ENCODE data around the gene KLK11. TPM values are rescaled to one million over a fixed set of nuclear protein-coding genes. Genes with fewer than 3 reads are reported as not detected.

KLK11 gene
- total RNA-seq, 2 donors from 2014 or later: 12.5 to 24.4 TPM

GRCh38 chr19:51002542-51003311 lies 23.7 kb downstream of the KLK11 start:
- Histone ChIP-seq H3K27me3 (peaks cover 0 to 11% of the 10 kb centered on the region in 2 donors), H3K36me3 (no peaks in the 10 kb centered on the region), H3K4me1 (no peaks in the 10 kb centered on the region), H3K4me3 (no peak overlapping the region), H3K9me3 (no peaks in the 10 kb centered on the region), H3K27ac (no peak overlapping the region)
- no peak for TF ChIP-seq CTCF (IDR thresholded peaks at IDR 0.05)
- no peak for DNase-seq (ENCODE audit: low spot score)

- no peak for TF ChIP-seq CTCF (IDR thresholded peaks at IDR 0.05)
- no peaks in the 10 kb centered on the region for H3K36me3 ChIP-seq
- no peak for DNase-seq (ENCODE audit: low spot score)
- H3K4me1 ChIP-seq: no peaks in the 10 kb centered on the region
- no peak overlapping the region for H3K27ac ChIP-seq
- peaks cover 0 to 11% of the 10 kb centered on the region in 2 donors for H3K27me3 ChIP-seq
- H3K9me3 ChIP-seq: no peaks in the 10 kb centered on the region
- no peak overlapping the region for H3K4me3 ChIP-seq
These were observed 24.3 kb downstream of the KLK11 start for GRCh38 chr19:51002089-51002532.

- Histone ChIP-seq H3K4me3 (no peak within 1 kb of the TSS), H3K27ac (no peak within 1 kb of the TSS), H3K4me1 (no peaks in the 10 kb centered on the region), H3K9me3 (no peaks in the 10 kb centered on the region), H3K27me3 (peaks cover 0 to 11% of the 10 kb centered on the region in 2 donors), H3K36me3 (no peaks in the 10 kb centered on the region)
- no peak for DNase-seq (ENCODE audit: low spot score)
- no peak for TF ChIP-seq CTCF (IDR thresholded peaks at IDR 0.05)
These were observed 24.9 kb downstream of the KLK11 start, which contains the start of gene KLK8 for GRCh38 chr19:51001515-51001914. TSS of gene KLK8 (minus strand) at chr19:51001604. CDS start at chr19:51001167, 437 bp downstream.

GRCh38 chr19:51000981-51001380 lies 25.4 kb downstream of the KLK11 start:
- H3K9me3 ChIP-seq: no peaks in the 10 kb centered on the region
- DNase-seq (ENCODE audit: low spot score): no peak
- TF ChIP-seq CTCF (IDR thresholded peaks at IDR 0.05): no peak
- peaks cover 0 to 11% of the 10 kb centered on the region in 2 donors for H3K27me3 ChIP-seq
- no peaks in the 10 kb centered on the region for H3K36me3 ChIP-seq
- no peak overlapping the region for H3K27ac ChIP-seq
- no peak overlapping the region for H3K4me3 ChIP-seq
- no peaks in the 10 kb centered on the region for H3K4me1 ChIP-seq

- no peak for DNase-seq (ENCODE audit: low spot score)
- Histone ChIP-seq H3K27me3 (peaks cover 0 to 11% of the 10 kb centered on the region in 2 donors), H3K4me1 (no peaks in the 10 kb centered on the region), H3K27ac (no peak overlapping the region), H3K4me3 (no peak overlapping the region), H3K9me3 (no peaks in the 10 kb centered on the region), H3K36me3 (no peaks in the 10 kb centered on the region)
- no peak for TF ChIP-seq CTCF (IDR thresholded peaks at IDR 0.05)
These were observed 26.0 kb downstream of the KLK11 start for GRCh38 chr19:51000426-51000825.

All from right atrium auricular region (tissue), 2 donors.